Activated gamma-delta T cell treated with Interleukin-2 at 50 U/mL for 16 hours (primary cell): ENCODE data around the gene GDI2.
A peak's percentile ranks its signal among the peaks of the same experiment; 100 is the strongest.
"Not testable (repeated sequence)": the region's sequence is repeated elsewhere in the genome, so short reads cannot be mapped to it uniquely, and the experiment has no call there.

Experiments
- DNase-seq: peaks from one replicate; pipeline ENCODE4 v3.0.0-alpha.2; 2020

Gene GDI2

GRCh38 chr10:5777758-5778157 lies 35.5 kb downstream of the GDI2 start:
- not testable (repeated sequence) for DNase-seq

DNA sequence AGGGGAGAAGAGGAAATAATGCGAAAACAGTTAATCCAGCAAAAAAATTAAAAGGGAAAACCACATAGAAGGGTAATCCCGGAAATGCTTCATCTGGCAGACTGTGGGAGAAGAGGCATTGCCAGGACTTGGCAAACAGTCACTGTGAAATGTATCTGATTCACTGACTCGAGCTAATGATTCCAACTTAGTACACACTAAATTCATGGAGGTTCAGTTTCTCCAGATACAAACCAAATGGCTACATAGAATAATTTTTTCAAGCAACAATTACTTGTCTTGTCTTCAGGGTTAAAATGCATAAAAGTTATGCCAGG lies 36.4 kb downstream of the GDI2 start:
- no peak for DNase-seq

DNA sequence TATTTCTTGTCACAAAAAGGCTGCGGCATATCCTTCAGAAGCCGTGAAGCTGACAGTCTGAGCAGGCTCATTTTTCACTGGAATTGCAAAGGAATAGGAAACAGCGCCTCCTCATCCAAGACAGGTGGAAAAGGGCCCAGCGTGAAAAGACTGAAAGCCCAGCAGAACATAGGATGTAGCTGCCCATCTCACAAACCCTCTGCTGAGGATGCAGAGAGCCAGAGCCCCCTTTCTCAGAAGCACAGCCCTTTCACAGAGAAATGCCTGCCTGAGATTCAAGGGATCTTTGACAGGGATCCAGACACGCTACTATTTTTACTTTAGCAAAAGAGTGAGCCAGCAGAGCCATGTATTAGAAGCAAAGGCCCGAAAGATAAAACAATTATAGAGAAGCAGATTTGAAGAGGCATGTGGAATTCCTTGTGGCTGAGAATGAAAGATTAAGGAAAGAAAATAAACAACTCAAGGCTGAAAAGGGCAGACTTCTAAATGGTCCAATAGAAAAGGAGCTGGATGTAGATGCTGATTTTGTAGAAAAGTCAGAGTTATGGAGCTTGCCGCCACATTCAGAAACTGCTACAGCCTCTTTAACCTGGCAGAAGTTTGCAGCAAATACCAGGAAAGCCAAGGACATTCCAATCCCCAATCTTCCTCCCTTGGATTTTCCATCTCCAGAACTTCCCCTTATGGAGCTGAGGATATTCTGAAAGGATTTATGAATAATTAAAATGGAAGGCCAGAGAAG lies 36.9 kb downstream of the GDI2 start:
- no peak for DNase-seq

GRCh38 chr10:5775685-5776084 lies 37.5 kb downstream of the GDI2 start:
- peak; percentile 67 for DNase-seq

DNA sequence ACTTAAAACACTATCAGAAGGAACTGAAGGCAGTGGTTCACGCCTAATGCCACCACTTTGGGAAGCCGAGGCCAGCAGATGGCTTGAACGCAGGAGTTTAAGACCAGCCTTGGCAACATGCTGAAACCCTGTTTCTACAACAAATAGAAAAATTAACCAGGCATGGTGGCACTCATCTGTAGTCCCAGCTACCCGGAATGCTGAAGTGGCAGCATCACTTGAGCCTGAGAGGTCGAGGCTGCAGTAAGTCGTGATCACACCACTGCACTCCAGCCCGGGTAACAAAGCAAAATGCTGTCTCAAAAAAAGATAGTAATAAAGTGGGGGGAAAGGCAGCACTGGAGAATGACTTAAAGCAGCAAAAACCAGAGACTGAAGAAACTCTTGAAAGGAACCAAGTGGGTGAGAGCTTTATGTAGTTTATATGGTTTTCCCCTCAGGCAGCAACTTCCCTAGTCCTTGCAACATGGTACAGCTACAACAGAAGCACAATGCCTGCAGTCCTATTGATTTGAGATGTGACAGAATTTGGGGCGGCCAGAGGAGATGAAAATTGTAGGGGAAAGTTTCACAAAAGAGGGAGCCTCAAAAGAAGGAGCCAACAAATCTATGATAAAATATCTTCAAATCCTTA lies 38.1 kb downstream of the GDI2 start:
- DNase-seq: no peak

DNA sequence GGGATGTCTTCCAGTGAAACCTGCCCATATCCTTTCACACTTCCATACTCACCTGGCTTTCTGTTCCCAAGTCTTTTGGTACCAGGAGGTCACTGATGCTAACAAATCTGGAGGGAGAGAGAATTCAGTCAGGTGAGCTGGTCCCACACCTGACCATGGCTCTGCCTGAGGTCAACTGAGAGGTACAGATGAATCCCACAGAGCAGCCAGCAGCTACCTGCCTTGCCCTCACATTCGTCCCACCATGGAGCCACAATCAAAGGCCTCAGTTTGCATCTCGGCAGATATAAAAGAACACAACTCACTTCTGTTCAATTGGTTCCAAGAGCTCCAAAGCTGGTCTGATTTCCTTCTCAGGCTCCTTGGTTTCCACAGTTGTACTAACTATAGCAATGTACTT lies 47.0 kb downstream of the GDI2 start:
- no peak for DNase-seq

GRCh38 chr10:5765617-5766016 lies 47.6 kb downstream of the GDI2 start:
- DNase-seq: no peak

DNA sequence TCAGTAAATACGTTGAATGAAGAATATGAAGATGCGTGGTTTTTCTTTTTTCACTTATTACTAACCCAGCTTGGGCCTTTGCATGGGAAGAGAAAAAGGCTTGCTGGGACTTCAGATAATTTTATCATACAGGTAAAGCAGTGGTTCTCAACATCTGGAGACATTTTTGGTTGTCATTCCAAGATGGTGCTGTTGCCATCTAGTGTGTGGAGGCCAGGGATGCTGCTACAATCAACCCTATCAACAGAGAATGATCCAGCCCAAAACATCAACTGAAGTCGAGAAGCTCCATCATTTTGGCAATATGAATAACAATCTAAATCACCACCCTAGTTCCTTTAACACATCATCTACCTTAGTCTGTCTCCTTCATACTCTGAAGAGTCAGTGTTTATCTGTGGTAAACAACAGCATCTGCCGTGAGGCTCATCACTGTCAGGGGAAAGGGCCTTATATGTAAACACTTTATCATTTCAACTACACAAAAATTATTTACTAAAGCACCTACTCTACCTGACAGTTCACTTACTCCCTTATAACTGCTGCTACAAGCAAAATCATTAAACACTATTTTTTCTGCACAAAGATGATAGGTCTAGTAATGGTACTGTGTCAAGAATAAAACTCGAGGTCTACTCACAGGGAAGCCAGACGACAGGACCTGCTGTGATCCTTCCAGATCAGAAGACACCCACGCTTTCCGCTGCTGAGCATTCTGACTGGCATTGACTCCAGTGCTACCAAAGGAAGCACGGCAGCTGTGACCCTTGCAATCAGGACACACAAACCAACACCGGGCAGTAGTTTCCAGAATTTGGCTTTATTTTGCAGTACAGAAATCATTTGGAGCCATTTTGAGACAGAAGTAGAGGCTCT lies 48.6 kb downstream of the GDI2 start:
- no peak for DNase-seq

DNA sequence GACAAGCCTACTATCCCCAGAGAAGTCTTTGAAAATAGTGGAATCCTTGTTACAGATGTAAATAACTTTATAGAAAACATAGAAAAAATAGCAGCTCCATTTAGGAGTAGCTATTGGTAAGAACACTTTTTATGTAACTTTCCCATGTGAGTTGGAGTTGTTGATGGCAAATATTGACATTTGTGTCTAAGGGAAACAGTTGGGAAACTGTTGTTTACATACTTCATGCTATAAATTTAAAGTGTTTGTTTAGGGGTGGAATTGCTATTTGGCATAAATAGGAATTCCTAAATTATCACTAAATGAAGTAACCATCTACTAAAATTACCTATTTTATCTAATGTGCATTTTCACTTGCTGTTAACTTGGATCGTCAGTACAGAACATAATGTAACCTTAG lies 50.7 kb downstream of the GDI2 start:
- DNase-seq: no peak

DNA sequence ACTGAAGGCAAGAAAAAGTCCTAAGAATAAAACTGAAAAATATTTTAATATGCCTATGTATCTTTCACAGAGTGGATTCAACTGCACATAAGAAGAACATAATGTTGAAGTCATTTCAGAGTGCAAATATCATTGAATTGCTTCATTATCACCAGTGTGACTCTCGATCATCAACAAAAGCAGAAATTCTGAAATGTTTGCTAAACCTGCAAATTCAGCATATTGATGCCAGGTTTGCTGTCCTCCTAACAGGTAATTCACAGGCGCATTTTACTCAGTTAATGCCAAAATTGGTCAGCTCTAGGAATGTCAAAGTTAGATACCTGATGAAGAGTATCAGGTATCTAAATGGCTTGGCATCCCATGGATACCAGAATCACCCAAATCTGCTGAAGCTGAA lies 52.0 kb downstream of the GDI2 start:
- no peak for DNase-seq

- no peak for DNase-seq
Measured at GRCh38 chr10:5760515-5760914, 52.7 kb downstream of the GDI2 start.

- DNase-seq: no peak
Measured at GRCh38 chr10:5758927-5759326, 54.3 kb downstream of the GDI2 start.

DNA sequence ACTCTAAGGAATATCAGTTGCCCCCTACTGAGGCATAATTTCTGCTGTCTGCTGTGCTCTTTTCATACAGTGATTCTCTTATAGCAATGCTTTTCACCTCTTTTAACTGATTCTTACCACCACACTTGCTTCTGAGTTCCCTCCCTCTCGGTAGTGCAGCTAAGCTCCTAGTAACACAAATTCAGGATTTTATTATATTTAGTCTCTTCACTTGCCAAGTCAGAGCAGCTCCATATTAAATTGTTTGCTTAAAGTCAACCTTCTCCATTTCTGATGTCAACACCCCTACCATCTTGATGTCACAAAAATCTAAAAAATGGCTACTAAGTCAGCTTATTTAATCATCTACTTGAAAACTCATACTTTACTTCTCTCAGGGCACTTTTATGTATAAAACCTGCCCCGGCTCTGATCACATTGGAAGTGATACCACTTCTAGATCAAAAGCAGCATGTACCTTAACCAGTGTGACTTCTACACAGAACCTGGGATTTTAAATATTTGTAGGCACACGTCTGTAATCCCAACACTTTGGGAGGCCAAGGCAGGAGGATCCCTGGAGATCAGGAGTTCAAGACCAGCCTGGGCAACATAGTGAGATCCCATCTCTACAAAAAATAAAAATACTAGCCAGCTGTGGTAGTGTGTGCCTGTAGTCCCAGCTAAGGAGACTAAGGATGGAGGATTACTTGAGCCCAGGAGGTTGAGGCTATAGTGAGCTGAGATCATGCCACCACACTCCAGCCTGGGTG lies 55.3 kb downstream of the GDI2 start:
- no peak for DNase-seq

- DNase-seq: no peak
Measured at GRCh38 chr10:5752301-5752871, 60.8 kb downstream of the GDI2 start.

DNA sequence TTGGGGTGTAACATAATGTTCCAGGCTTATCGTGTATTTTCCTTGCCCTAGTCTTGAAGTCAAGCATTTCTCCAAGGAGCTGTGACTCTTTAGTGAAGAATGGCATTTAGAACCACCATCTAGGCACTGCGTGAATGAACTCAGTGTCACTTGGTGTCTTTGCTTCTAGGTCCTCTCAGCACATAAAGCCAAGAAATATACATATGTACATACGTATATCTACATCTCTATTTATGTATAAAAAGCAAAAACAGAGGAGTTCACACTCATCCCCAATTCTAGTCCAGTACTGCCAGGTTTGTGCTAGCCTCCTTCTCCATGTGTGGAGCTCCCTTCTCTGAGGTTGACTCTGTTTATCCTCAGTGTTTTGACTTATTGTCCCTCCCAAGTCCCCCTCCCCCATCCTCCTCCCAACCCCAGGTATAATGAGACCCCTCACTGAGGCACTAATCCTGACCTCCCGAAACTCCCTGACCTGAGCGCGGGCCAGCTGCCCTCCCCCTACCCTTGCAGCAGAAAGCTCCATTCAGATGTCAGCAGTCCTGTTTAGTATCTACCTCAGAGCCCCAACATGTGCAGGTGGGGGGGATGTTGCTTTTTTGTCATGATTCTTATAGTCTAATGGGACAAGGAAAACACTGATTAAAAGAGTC lies 61.5 kb downstream of the GDI2 start:
- no peak for DNase-seq

DNA sequence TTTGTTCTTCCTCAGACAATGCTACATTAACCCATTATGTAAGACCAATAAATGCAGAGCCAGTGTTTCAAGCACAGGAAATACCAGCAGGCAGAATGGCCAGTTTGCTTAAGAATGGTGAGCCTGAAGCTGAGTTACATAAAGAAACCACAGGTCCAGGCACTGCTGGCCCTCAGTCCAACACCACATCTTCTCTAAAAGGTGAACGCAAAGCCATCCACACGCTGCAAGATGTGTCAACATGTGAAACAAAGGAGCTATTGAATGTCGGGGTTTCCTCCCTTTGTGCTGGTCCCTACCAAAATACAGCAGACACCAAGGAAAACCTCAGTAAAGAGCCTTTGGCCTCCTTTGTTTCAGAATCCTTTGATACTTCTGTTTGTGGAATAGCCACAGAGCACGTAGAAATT lies 64.8 kb downstream of the GDI2 start:
- no peak for DNase-seq

DNA sequence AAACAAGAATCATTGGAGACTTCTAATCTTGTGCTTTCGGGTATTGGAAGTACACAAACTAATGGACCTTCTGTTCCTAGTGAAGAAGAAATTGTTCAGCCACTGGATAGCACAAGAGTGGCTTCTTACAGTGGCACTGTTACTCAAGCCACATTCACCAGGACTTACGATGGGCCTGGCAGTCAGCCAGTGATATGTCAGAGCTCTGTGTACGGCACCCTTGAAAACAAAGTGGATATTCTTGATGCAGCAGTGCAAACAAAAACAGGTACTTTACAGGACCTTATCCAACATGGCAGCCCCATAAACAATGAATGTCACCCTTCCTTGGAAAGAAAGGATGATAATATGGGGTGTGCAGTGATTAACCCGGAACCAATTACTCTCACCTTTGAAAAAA lies 67.0 kb downstream of the GDI2 start:
- DNase-seq: no peak

DNA sequence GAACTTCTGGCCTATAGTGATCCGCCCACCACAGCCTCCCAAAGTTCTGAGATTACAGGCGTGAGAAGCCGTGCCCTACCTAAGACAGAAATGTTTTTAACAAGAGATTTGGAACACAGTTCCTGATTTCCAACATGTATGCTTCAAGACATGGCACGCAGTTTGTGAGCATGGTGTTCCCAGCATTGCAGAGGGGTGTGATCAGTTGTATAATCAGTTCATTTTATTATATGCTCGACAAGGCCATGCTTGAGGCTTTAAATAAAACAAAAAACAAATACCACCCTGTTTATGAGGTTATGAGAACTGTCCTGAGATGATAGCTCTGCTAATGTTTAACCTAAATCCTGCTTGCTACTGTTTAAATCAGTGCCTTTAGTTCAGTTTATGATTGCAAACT lies 68.4 kb downstream of the GDI2 start:
- DNase-seq: no peak

DNA sequence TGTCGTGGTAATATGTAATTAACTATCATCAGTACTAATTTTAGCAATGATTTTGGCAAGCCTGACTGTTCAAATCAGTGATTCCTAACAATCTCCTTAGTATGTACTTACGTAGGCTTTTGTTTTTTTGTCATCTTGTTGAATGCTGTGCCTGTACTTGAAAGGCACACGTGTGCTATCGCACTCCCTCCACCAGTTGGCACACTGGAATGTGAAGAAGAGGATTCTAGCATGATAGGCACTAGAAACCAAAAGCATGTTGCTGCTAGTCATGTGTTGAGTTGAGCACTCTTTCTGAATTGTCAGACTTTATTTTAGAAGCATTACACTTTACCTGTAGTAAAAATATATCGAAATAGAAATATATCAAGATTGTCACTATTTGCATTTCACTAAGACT lies 69.5 kb downstream of the GDI2 start:
- no peak for DNase-seq

DNA sequence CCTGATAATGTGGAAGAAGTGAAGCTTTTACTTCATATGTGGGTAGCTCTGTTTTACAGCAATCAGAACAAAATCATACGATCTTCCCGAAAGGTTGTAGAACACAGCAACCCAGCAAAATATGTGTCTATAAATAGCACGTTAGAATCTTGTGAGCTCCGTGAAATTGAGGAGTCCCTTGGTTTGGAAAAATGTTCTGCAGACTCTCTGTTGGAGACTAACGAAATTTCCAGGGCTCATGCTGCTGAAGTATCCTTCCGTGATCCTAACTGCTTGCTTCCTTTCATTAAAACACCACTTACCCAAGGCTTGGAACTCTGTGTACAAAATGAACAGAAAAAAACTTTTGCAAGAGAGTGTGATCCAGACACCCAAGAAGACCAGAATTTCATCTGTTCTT lies 71.1 kb downstream of the GDI2 start:
- DNase-seq: no peak

DNA sequence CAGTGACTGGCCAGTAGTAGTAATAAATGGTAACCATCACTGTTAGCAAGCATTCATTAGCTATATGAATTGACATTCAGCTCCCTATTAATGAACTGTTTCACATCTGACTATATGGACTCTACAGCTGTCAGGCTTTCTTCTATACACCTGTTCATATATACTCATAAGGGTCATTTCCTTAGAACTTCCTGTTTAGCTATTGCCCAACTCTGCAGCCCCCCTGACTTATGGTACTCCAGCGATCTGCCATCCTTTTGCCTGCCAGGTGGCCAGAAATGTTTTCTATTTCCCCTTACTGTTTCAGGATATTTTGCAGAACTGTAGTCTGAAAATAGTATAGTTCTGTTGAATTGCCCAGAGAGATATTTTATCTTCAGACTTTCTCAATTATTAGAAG lies 72.0 kb downstream of the GDI2 start:
- no peak for DNase-seq

- no peak for DNase-seq
Measured at GRCh38 chr10:5738427-5738826, 74.8 kb downstream of the GDI2 start.
